Measurements from ENCODE around the gene ITGB2. TPM values are rescaled to one million over a fixed set of nuclear protein-coding genes. Genes with fewer than 3 reads are reported as not detected.

Gene ITGB2
- polyA plus RNA-seq (2013, experiment 1 of 2; ENCODE audit: insufficient read length), result 0.78 TPM
- polyA plus RNA-seq (2013, experiment 2 of 2; ENCODE audit: insufficient read length), result 1.1 TPM

GRCh38 chr21:44920694-44921604 lies at the start of gene ITGB2:
Gene ITGB2, minus strand, starts transcription at chr21:44920899. Its CDS starts 10,117 bp downstream, at chr21:44910782.
- DNase-seq, result no peak

- peak; percentile 81 for DNase-seq
Measured at GRCh38 chr21:44969931-44970755, 49.4 kb upstream of the ITGB2 start.

GRCh38 chr21:44969066-44969670 lies 48.5 kb upstream of the ITGB2 start:
- no peak for DNase-seq

- DNase-seq, result no peak
Measured at GRCh38 chr21:44967082-44968047, 46.7 kb upstream of the ITGB2 start.

GRCh38 chr21:44966135-44967081 lies 45.7 kb upstream of the ITGB2 start:
- no peak for DNase-seq

- peak; percentile 40 for DNase-seq
Measured at GRCh38 chr21:44965251-44966022, 44.7 kb upstream of the ITGB2 start.

- no peak for DNase-seq
Measured at GRCh38 chr21:44964381-44964780, 43.7 kb upstream of the ITGB2 start.

GRCh38 chr21:44962403-44962966 lies 41.8 kb upstream of the ITGB2 start:
- peak; percentile 94 for DNase-seq

- no peak for DNase-seq
Measured at GRCh38 chr21:44960141-44961092, 39.7 kb upstream of the ITGB2 start.

GRCh38 chr21:44959376-44960091 lies 38.8 kb upstream of the ITGB2 start:
- no peak for DNase-seq

- DNase-seq, result peak; percentile 72
Measured at GRCh38 chr21:44958471-44959191, 37.9 kb upstream of the ITGB2 start.

- no peak for DNase-seq
Measured at GRCh38 chr21:44957901-44958451, 37.3 kb upstream of the ITGB2 start.

- no peak for DNase-seq
Measured at GRCh38 chr21:44957047-44957831, 36.5 kb upstream of the ITGB2 start.

GRCh38 chr21:44956356-44957046 lies 35.8 kb upstream of the ITGB2 start:
- no peak for DNase-seq

- DNase-seq, result no peak
Measured at GRCh38 chr21:44955798-44956175, 35.1 kb upstream of the ITGB2 start.

All from fibroblast of skin of scalp (primary cell).